H1 (cell line): ENCODE results near the gene COL6A2. TPM values are rescaled to one million over a fixed set of nuclear protein-coding genes. Genes with fewer than 3 reads are reported as not detected.

Experiments
- CTCF ChIA-PET: fragments of 300-600 bp; sonication (Branson Sonifier 250); formaldehyde crosslinking; loops from one replicate; lab custom pipeline; 2021; ENCODE audit not compliant: partially characterized antibody; lab: Charles Lee
- POLR2A ChIA-PET: fragments of 300-600 bp; sonication (Branson Sonifier 250); formaldehyde crosslinking; loops from one replicate; lab custom pipeline; 2021; ENCODE audit warnings: inconsistent platforms; ENCODE audit not compliant: partially characterized antibody; lab: Charles Lee
- DNase-seq, 2 experiments: peaks; one replicate each; pipeline versions ENCODE4 v3.0.0 to v3.0.0-alpha.2; 2010 to 2022; ENCODE audit warnings: low spot score in 2 of 2, low read depth in 1 of 2, mixed read lengths in 1 of 2
- FAIRE-seq: peaks from 2 replicates; lab custom pipeline; 2011; peaks lifted over from hg19 to GRCh38; lab: Jason Lieb, UNC
- H2AFZ ChIP-seq: 2 replicates; pipeline ENCODE4 v1.8.1; 2012; ENCODE audit warnings: low read length, inconsistent platforms
- H2AK5ac ChIP-seq: 2 replicates; pipeline ENCODE4 v1.6.1; 2013; ENCODE audit warnings: low read depth, low read length
- H2BK120ac ChIP-seq: replicated peaks from 2 replicates; pipeline ENCODE3; 2013; ENCODE audit warnings: low read depth, low read length, inconsistent platforms
- H2BK12ac ChIP-seq: 2 replicates; pipeline ENCODE4 v1.6.1; 2013; ENCODE audit warnings: low read depth, low read length
- H2BK15ac ChIP-seq: 2 replicates; pipeline ENCODE4 v1.6.1; 2013; ENCODE audit warnings: low read length
- H2BK20ac ChIP-seq: 2 replicates; pipeline ENCODE4 v1.6.1; 2013; ENCODE audit warnings: low read length
- H2BK5ac ChIP-seq: 2 replicates; pipeline ENCODE4 v1.6.1; 2013; ENCODE audit warnings: low read depth, low read length
- H3K14ac ChIP-seq: 2 replicates; pipeline ENCODE4 v1.6.1; 2013; ENCODE audit warnings: inconsistent platforms; ENCODE audit not compliant: insufficient read length
- H3K18ac ChIP-seq: 2 replicates; pipeline ENCODE4 v1.6.1; 2013; ENCODE audit warnings: low read length; ENCODE audit errors: extremely low read depth
- H3K23ac ChIP-seq: 2 replicates; pipeline ENCODE4 v1.6.1; 2013; ENCODE audit warnings: inconsistent platforms; ENCODE audit not compliant: insufficient read length
- H3K23me2 ChIP-seq: 2 replicates; pipeline ENCODE4 v1.6.1; 2013; ENCODE audit warnings: low read depth, low read length
- H3K27ac ChIP-seq: 2 replicates; pipeline ENCODE4 v1.6.1; 2011; ENCODE audit warnings: low read depth, low read length, inconsistent platforms
- H3K27me3 ChIP-seq, 4 experiments: replicated peaks in 1 of 4; 1 replicate in 1 of 4; 2 replicates in 3 of 4; pipeline versions ENCODE4 v1.6.1 to v1.8.1; 2011 to 2013; ENCODE audit warnings: low read length in 3 of 4, mild to moderate bottlenecking in 3 of 4, inconsistent platforms in 2 of 4, mixed read lengths in 2 of 4, moderate library complexity in 1 of 4; ENCODE audit not compliant: control insufficient read depth in 3 of 4, insufficient read depth in 3 of 4; ENCODE audit errors: extremely low read depth in 1 of 4
- H3K36me3 ChIP-seq, 4 experiments: 2 replicates each; pipeline versions ENCODE4 v1.6.1 to v1.8.1; 2011 to 2013; ENCODE audit warnings: mild to moderate bottlenecking in 4 of 4, low read length in 3 of 4, moderate library complexity in 2 of 4, control low read depth in 1 of 4, inconsistent platforms in 1 of 4; ENCODE audit not compliant: insufficient read depth in 4 of 4, control insufficient read depth in 2 of 4
- H3K4ac ChIP-seq: replicated peaks from 2 replicates; pipeline ENCODE3; 2013; ENCODE audit warnings: low read length, low read depth, mixed read lengths, inconsistent platforms; ENCODE audit not compliant: insufficient read length
- H3K4me1 ChIP-seq, 4 experiments: replicated peaks in 1 of 4; 1 replicate in 1 of 4; 2 replicates in 3 of 4; pipeline versions ENCODE4 v1.6.1 to v1.8.1; 2011 to 2013; ENCODE audit warnings: low read length in 3 of 4, inconsistent platforms in 2 of 4, mixed read lengths in 1 of 4; ENCODE audit not compliant: insufficient read depth in 4 of 4, control insufficient read depth in 3 of 4
- H3K4me2 ChIP-seq, 2 experiments: 2 replicates each; pipeline versions ENCODE4 v1.6.1 to v1.8.1; 2011 to 2013; ENCODE audit warnings: low read depth in 2 of 2, low read length in 2 of 2, control low read depth in 1 of 2, inconsistent platforms in 1 of 2, mild to moderate bottlenecking in 1 of 2; ENCODE audit not compliant: insufficient read depth in 1 of 2
- H3K4me3 ChIP-seq, 4 experiments: fragments of 200-600, 300-600 bp in 1 of 4; sonication (generic), shearing (Covaris generic), sonication (Bioruptor Twin) in 1 of 4; 2 replicates each; pipeline versions ENCODE4 v1.5.1 to v1.8.1; 2011 to 2016; ENCODE audit warnings: low read length in 4 of 4, low read depth in 3 of 4, control low read depth in 2 of 4, inconsistent platforms in 2 of 4, mild to moderate bottlenecking in 2 of 4, mixed read lengths in 1 of 4, moderate library complexity in 1 of 4; ENCODE audit not compliant: insufficient read depth in 2 of 4; ENCODE audit errors: extremely low read depth in 1 of 4
- H3K56ac ChIP-seq: replicated peaks from 2 replicates; pipeline ENCODE3; 2013; ENCODE audit warnings: low read depth, mild to moderate bottlenecking, mixed read lengths, low read length, inconsistent platforms; ENCODE audit not compliant: insufficient read length
- H3K79me1 ChIP-seq: 2 replicates; pipeline ENCODE4 v1.6.1; 2013; ENCODE audit warnings: low read depth, low read length, control low read depth
- H3K79me2 ChIP-seq, 2 experiments: 2 replicates each; pipeline versions ENCODE4 v1.6.1 to v1.8.1; 2012 to 2013; ENCODE audit warnings: low read length in 2 of 2, mild to moderate bottlenecking in 2 of 2, inconsistent platforms in 1 of 2; ENCODE audit not compliant: insufficient read depth in 2 of 2, control insufficient read depth in 1 of 2
- H3K9ac ChIP-seq, 4 experiments: replicated peaks in 1 of 4; 1 replicate in 1 of 4; 2 replicates in 3 of 4; pipeline versions ENCODE4 v1.6.1 to v1.8.1; 2011 to 2013; ENCODE audit warnings: low read depth in 3 of 4, low read length in 3 of 4, control low read depth in 2 of 4, mild to moderate bottlenecking in 2 of 4, moderate library complexity in 2 of 4, inconsistent platforms in 1 of 4; ENCODE audit errors: extremely low read depth in 1 of 4
- H3K9me3 ChIP-seq, 2 experiments: 2 replicates each; pipeline versions ENCODE4 v1.6.1 to v1.8.1; 2012 to 2013; ENCODE audit warnings: mild to moderate bottlenecking in 2 of 2, moderate library complexity in 2 of 2, control low read depth in 1 of 2, inconsistent platforms in 1 of 2, low read depth in 1 of 2, low read length in 1 of 2, mixed read lengths in 1 of 2; ENCODE audit not compliant: insufficient read depth in 2 of 2
- H4K20me1 ChIP-seq, 2 experiments: replicated peaks in 1 of 2; 2 replicates each; pipeline versions ENCODE3 to v1.8.1; 2011 to 2013; ENCODE audit warnings: inconsistent platforms in 2 of 2, low read length in 2 of 2, mild to moderate bottlenecking in 1 of 2; ENCODE audit not compliant: insufficient read depth in 2 of 2, control insufficient read depth in 1 of 2
- H4K5ac ChIP-seq: 2 replicates; pipeline ENCODE4 v1.6.1; 2013; ENCODE audit warnings: low read length, low read depth, mixed read lengths, inconsistent platforms; ENCODE audit not compliant: insufficient read length
- H4K8ac ChIP-seq: 2 replicates; pipeline ENCODE4 v1.8.0; 2013; ENCODE audit warnings: mild to moderate bottlenecking, moderate library complexity, low read length, inconsistent platforms; ENCODE audit not compliant: insufficient read depth; ENCODE audit errors: extremely low read depth
- H4K91ac ChIP-seq: replicated peaks from 2 replicates; pipeline ENCODE3; 2013; ENCODE audit warnings: low read length, mixed read lengths, inconsistent platforms; ENCODE audit not compliant: insufficient read length
- CHD1 ChIP-seq: IDR thresholded peaks from 2 replicates; pipeline ENCODE4 v1.6.1; 2012; ENCODE audit warnings: low read depth, low read length, improper control_type of control experiment
- CTBP2 ChIP-seq: IDR thresholded peaks from 2 replicates; pipeline ENCODE4 v1.7.0; 2011; ENCODE audit warnings: borderline replicate concordance, mild to moderate bottlenecking, moderate library complexity, mixed read lengths, low read length; ENCODE audit not compliant: insufficient read depth, insufficient read length
- HDAC2 ChIP-seq, 2 experiments: fragments of 300-600 bp in 1 of 2; sonication (generic) in 1 of 2; IDR thresholded peaks; 2 replicates each; pipeline ENCODE4 v1.6.1; 2011 to 2012; ENCODE audit warnings: low read depth in 2 of 2, low read length in 2 of 2, mild to moderate bottlenecking in 2 of 2, moderate library complexity in 2 of 2, borderline replicate concordance in 1 of 2, inconsistent platforms in 1 of 2
- JUN ChIP-seq: IDR thresholded peaks from 2 replicates; pipeline ENCODE4 v1.6.1; 2011; ENCODE audit warnings: low read depth, mild to moderate bottlenecking, improper control_type of control experiment, low read length
- KDM5A ChIP-seq: fragments of 200-600 bp; IDR thresholded peaks from 2 replicates; pipeline ENCODE4 v1.7.1; 2012; ENCODE audit warnings: mild to moderate bottlenecking, low read length, inconsistent platforms, mixed read lengths
- RBBP5 ChIP-seq: IDR thresholded peaks from 2 replicates; pipeline ENCODE4 v1.7.1; 2012; ENCODE audit warnings: low read depth, mild to moderate bottlenecking, inconsistent platforms, low read length, moderate library complexity, borderline replicate concordance
- RXRA ChIP-seq: IDR thresholded peaks from 2 replicates; pipeline ENCODE4 v1.6.1; 2011; ENCODE audit warnings: low read depth, mild to moderate bottlenecking, low read length, moderate library complexity; ENCODE audit not compliant: insufficient read depth
- SP1 ChIP-seq: IDR thresholded peaks from 2 replicates; pipeline ENCODE4 v1.6.1; 2011; ENCODE audit warnings: low read depth, low read length
- SRF ChIP-seq: IDR thresholded peaks from 2 replicates; pipeline ENCODE4 v1.6.1; 2011; ENCODE audit warnings: mild to moderate bottlenecking, low read depth, low read length, moderate library complexity
- TAF1 ChIP-seq: IDR thresholded peaks from 2 replicates; pipeline ENCODE4 v1.6.1; 2011; ENCODE audit warnings: mild to moderate bottlenecking, low read depth, low read length
- TBP ChIP-seq: IDR thresholded peaks from 2 replicates; pipeline ENCODE4 v1.6.1; 2011; ENCODE audit warnings: low read depth, low read length, improper control_type of control experiment
- WGBS, 2 experiments: shearing (Covaris generic) in 1 of 2; methylation state at CpG; one replicate each; pipeline versions ENCODE4 v1.1.6 to v1.1.7; 2013 to 2015; ENCODE audit warnings: low lambda C conversion rate in 2 of 2, mixed read lengths in 2 of 2, inconsistent platforms in 1 of 2, low coverage in 1 of 2, missing lambda C conversion rate in 1 of 2; ENCODE audit not compliant: insufficient replicate concordance in 2 of 2, insufficient coverage in 1 of 2, insufficient read length in 1 of 2; ENCODE audit errors: extremely low coverage in 1 of 2, missing lambda C conversion rate in 1 of 2; 5-methylcytosine and 5-hydroxymethylcytosine counted together
- polyA plus RNA-seq, 7 experiments: library from polyadenylated mRNA; depleted of rRNA in 3 of 7; stranded (reverse) in 5 of 7; unstranded in 2 of 7; fragments of >200 nt in 5 of 7; fragments of 200-250 nt in 2 of 7; gene quantifications; 1 replicate in 5 of 7; 2 replicates in 1 of 7; 4 replicates in 1 of 7; pipeline versions ENCODE4 v1.2.1 to v1.2.3, GENCODE V29; 2011 to 2013; ENCODE audit warnings: missing spikeins in 2 of 7, mixed read lengths in 2 of 7
- total RNA-seq: library from RNA; stranded (reverse); fragmentation: NEBNext Ultra II Directional; extraction: Animal tissue kit (Norgen Biotek cat#: 25700); gene quantifications from 2 replicates; pipeline ENCODE4 v1.2.1, GENCODE V29; 2021

COL6A2 gene
- total and polyA plus RNA-seq, 2 of the 8 experiments (the other 6 are each of a cell fraction or from before 2014, with no cell fraction given): 60.1 to 62.7 TPM

GRCh38 chr21:46079352-46080170 is 18.4 kb upstream of the COL6A2 start:
- no peaks in the 10 kb centered on the region for H3K27me3 ChIP-seq
- peak overlapping the region; percentile 81; the same call in 1 of the 2 replicates for H2BK5ac ChIP-seq
- H3K79me1 ChIP-seq: no peaks in the 10 kb centered on the region
- H3K23me2 ChIP-seq: 0 out of 2 replicates have a peak, but pooled peaks cover 2% of the 10 kb centered on the region
- H4K5ac ChIP-seq: no peak overlapping the region
- no peak overlapping the region for H3K14ac ChIP-seq
- no peak overlapping the region for H3K56ac ChIP-seq
- 92% methylated on average over 34 of the region's 34 CpGs; no CpG with 5 or more reads in 1 of the 2 experiments for WGBS, 2 experiments
- H4K8ac ChIP-seq: no peak overlapping the region
- no peak overlapping the region for H3K27ac ChIP-seq
- no peak overlapping the region for H3K4me2 ChIP-seq
- H2BK12ac ChIP-seq: peak overlapping the region; percentile 95; the same call in 1 of the 2 replicates
- H4K20me1 ChIP-seq: peaks cover 0 to 3% of the 10 kb centered on the region in 2 experiments
- H2AFZ ChIP-seq: no peak overlapping the region
- H3K36me3 ChIP-seq: no peaks in the 10 kb centered on the region
- H4K91ac ChIP-seq: peak overlapping the region; percentile 88
- H2BK15ac ChIP-seq: no peak overlapping the region
- H3K79me2 ChIP-seq: no peaks in the 10 kb centered on the region
- TF ChIP-seq TAF1: no peak
- no peak for TF ChIP-seq JUN
- no peak for TF ChIP-seq SRF
- no peak for TF ChIP-seq RXRA
- TF ChIP-seq HDAC2 (IDR thresholded peaks at IDR 0.05; ENCODE audit: borderline replicate concordance in 1 of 2, low read depth in 2 of 2, low read length in 2 of 2): no peak
- TF ChIP-seq KDM5A: no peak
- no peak for TF ChIP-seq SP1
- no peak for TF ChIP-seq CHD1
- TF ChIP-seq TBP: no peak
- no peak for TF ChIP-seq CTBP2
- no peak for TF ChIP-seq RBBP5
- no peaks in the 10 kb centered on the region for H3K9me3 ChIP-seq
- H3K18ac ChIP-seq: peak overlapping the region; percentile 19; the same call in 1 of the 2 replicates
- no peak for FAIRE-seq
- no peak overlapping the region; a peak in 1 of 7 replicates for H3K9ac ChIP-seq
- ChIA-PET POLR2A (no interaction called here), CTCF (interaction anchor here (1.4 kb wide), 1 partner anchor 156 kb away, joined by 3 read pairs; no protein-coding TSS in a partner anchor)
- no peak overlapping the region for H3K23ac ChIP-seq
- H3K4ac ChIP-seq: no peak overlapping the region
- DNase-seq: no peak
- no peak overlapping the region for H3K4me3 ChIP-seq
- H2BK120ac ChIP-seq: no peak overlapping the region
- H2AK5ac ChIP-seq: peak overlapping the region; percentile 90; the same call in 1 of the 2 replicates
- H3K4me1 ChIP-seq: peaks cover 0 to 4% (median under 1%) of the 10 kb centered on the region in 4 experiments; a peak in 3 of 7 replicates
- H2BK20ac ChIP-seq: peak overlapping the region; percentile 80; the same call in 1 of the 2 replicates
